Brain microvascular endothelial cell (primary cell): ENCODE data around the gene ABCF1.
A peak's percentile ranks its signal among the peaks of the same experiment; 100 is the strongest.

Source experiments
- DNase-seq: peaks from one replicate; pipeline ENCODE4 v3.0.0-alpha.2; 2020
- H3K27ac ChIP-seq: fragments of 250-450 bp; sonication (Bioruptor Pico); 2 replicates; pipeline ENCODE4 v1.5.1; 2020; ENCODE audit warnings: mild to moderate bottlenecking, moderate library complexity
- H3K27me3 ChIP-seq: fragments of 250-450 bp; sonication (Bioruptor Pico); replicated peaks from 2 replicates; pipeline ENCODE4 v1.5.1; 2020; ENCODE audit warnings: mild to moderate bottlenecking
- H3K36me3 ChIP-seq: fragments of 250-450 bp; sonication (Bioruptor Pico); replicated peaks from 2 replicates; pipeline ENCODE4 v1.5.1; 2020; ENCODE audit warnings: mild to moderate bottlenecking
- H3K4me3 ChIP-seq: 2 replicates; pipeline ENCODE4 v1.5.1; 2011; ENCODE audit warnings: low read depth, mild to moderate bottlenecking, control low read depth, low read length, moderate library complexity
- in situ Hi-C: cut with HindIII; loops from 2 replicates; pipeline ENCODE4 v1.10.0; 2017; ENCODE audit warnings: low sequenced_read_pairs, low pct_ligation_motif_present
- TF ChIP-seq, protein P1 (sequence below): IDR thresholded peaks from 2 replicates; pipeline ENCODE4 v1.5.1; 2011; ENCODE audit warnings: low read depth, mild to moderate bottlenecking, moderate library complexity, low read length, control low read depth, inconsistent platforms; ENCODE audit errors: missing control alignments

The ABCF1 gene

DNA sequence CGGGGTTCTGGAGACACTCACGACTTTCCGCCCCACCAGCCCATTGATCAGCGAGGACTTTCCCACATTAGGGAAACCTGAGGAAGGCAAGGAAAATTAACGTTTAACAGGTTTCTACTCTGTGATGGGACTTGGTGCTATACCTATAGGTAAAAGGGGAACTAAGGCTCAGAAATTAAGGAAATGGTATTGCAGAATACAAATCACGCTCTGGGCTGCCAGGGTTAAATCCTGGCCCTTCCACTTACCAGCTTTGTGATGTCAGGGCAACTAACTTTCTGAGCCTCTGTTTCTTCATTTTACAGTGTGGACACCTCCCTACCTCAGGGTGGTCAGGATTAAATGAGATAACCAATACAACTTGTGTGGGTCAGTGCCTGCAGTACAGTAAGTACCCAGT lies 23.8 kb upstream of the ABCF1 start:
- TF ChIP-seq, protein P1, sequence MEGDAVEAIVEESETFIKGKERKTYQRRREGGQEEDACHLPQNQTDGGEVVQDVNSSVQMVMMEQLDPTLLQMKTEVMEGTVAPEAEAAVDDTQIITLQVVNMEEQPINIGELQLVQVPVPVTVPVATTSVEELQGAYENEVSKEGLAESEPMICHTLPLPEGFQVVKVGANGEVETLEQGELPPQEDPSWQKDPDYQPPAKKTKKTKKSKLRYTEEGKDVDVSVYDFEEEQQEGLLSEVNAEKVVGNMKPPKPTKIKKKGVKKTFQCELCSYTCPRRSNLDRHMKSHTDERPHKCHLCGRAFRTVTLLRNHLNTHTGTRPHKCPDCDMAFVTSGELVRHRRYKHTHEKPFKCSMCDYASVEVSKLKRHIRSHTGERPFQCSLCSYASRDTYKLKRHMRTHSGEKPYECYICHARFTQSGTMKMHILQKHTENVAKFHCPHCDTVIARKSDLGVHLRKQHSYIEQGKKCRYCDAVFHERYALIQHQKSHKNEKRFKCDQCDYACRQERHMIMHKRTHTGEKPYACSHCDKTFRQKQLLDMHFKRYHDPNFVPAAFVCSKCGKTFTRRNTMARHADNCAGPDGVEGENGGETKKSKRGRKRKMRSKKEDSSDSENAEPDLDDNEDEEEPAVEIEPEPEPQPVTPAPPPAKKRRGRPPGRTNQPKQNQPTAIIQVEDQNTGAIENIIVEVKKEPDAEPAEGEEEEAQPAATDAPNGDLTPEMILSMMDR, result no peak
- Histone ChIP-seq H3K27me3 (no peaks in the 10 kb centered on the region), H3K4me3 (no peak overlapping the region), H3K36me3 (peaks cover 44% of the 10 kb centered on the region), H3K27ac (no peak overlapping the region)
- in situ Hi-C loops, result no loop called here
- DNase-seq, result no peak

GRCh38 chr6:30548375-30548774 lies 22.9 kb upstream of the ABCF1 start:
- TF ChIP-seq, protein P1, result no peak
- no peak for DNase-seq
- no peak overlapping the region for H3K4me3 ChIP-seq
- peaks cover 46% of the 10 kb centered on the region for H3K36me3 ChIP-seq
- H3K27ac ChIP-seq, result no peak overlapping the region
- in situ Hi-C loops, result no loop called here
- no peaks in the 10 kb centered on the region for H3K27me3 ChIP-seq

DNA sequence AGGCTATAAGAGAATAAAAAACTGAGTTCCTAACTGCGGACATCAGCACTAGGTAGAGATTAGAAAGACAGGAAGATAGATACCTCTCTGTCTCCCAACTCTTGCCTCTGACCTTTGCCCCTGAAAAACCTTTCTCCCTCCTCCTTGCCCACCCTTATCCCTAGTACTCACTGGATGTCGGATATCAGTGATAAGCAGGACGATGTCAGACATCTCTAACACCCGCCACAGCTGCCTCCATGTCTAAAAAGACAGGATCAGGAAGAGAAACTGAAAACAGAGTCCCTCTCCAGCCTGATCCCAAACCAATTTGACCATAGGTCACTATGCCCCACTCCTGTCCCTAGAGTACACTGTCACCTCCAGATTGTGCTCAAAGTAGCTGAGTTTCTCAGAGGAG lies 16.8 kb upstream of the ABCF1 start:
- no peaks in the 10 kb centered on the region for H3K27me3 ChIP-seq
- DNase-seq, result no peak
- peaks cover 23% of the 10 kb centered on the region for H3K36me3 ChIP-seq
- no peak overlapping the region for H3K4me3 ChIP-seq
- in situ Hi-C loops, result no loop called here
- H3K27ac ChIP-seq, result no peak overlapping the region
- TF ChIP-seq, protein P1, result no peak

- peak; percentile 7 for DNase-seq
- Histone ChIP-seq H3K27ac (peak overlapping the region; percentile 83), H3K27me3 (no peaks in the 10 kb centered on the region), H3K36me3 (peaks cover 22% of the 10 kb centered on the region), H3K4me3 (peak overlapping the region; percentile 97)
- in situ Hi-C loops, result no loop called here
- TF ChIP-seq, protein P1, result peak; percentile 18
These were observed 16.1 kb upstream of the ABCF1 start for GRCh38 chr6:30554962-30555815.

DNA sequence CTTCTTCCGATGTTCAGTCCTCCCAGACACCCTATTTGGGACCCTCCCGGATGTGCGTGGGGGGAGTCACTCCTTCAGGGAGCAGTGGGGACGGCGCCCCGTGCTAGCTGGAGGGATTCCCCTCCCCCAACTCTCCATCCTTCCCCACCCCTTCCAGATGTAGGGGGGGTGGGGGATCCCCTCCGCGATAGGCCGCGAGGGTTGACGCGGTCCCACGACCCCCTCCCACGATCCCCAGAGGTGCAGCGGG lies 15.5 kb upstream of the ABCF1 start:
- H3K4me3 ChIP-seq, result peak overlapping the region; percentile 97
- in situ Hi-C loops, result no loop called here
- peaks cover 17% of the 10 kb centered on the region for H3K36me3 ChIP-seq
- no peak for DNase-seq
- TF ChIP-seq, protein P1, result no peak
- H3K27me3 ChIP-seq, result no peaks in the 10 kb centered on the region
- peak overlapping the region; percentile 83 for H3K27ac ChIP-seq
